ENCODE measurements around the gene BCOR. TPM values are rescaled to one million over a fixed set of nuclear protein-coding genes. Genes with fewer than 3 reads are reported as not detected.

BCOR gene
- total RNA-seq, 1 experiment from 2014 or later, result 0.68 TPM

- POLR2A ChIA-PET (ENCODE audit: unreplicated experiment), result no interaction called here
- H3K4me3 ChIP-seq, result no peak overlapping the region
- intact Hi-C loops (cut with micrococcal nuclease; ENCODE audit: unreplicated experiment), result no loop called here
- no peak for TF ChIP-seq CTCF (conservative IDR thresholded peaks at IDR 0.05)
- TF ChIP-seq EZH2 (IDR thresholded peaks at IDR 0.05; ENCODE audit: low read depth), result no peak
- no peaks in the 10 kb centered on the region for H3F3A ChIP-seq (ENCODE audit: insufficient read depth, low read depth)
- H3K4me1 ChIP-seq (replicated peaks; ENCODE audit: insufficient read depth), result peaks cover under 1% of the 10 kb centered on the region; the same call in 1 of the 2 replicates
- BruUV-seq (replicated peaks), result no TSS peak
- no peak overlapping the region for H2AFZ ChIP-seq
- no peaks in the 10 kb centered on the region for H3K9me2 ChIP-seq (ENCODE audit: insufficient read depth)
- no peak overlapping the region for H3K4me2 ChIP-seq
- no peaks in the 10 kb centered on the region for H3K27me3 ChIP-seq (ENCODE audit: insufficient read depth, low read depth)
- H3K27ac ChIP-seq, result no peak overlapping the region
- H3K79me2 ChIP-seq (ENCODE audit: low read depth), result no peaks in the 10 kb centered on the region
- DNase-seq, result no peak
- CTCF ChIA-PET, result no interaction called here
- H3K36me3 ChIP-seq (ENCODE audit: low read depth), result no peaks in the 10 kb centered on the region
- H4K20me1 ChIP-seq (ENCODE audit: insufficient read depth), result no peaks in the 10 kb centered on the region
- H3K9me3 ChIP-seq (ENCODE audit: insufficient read depth, low read depth), result no peaks in the 10 kb centered on the region
These were observed 29.3 kb upstream of the BCOR start for GRCh38 chrX:40127052-40127451.

GRCh38 chrX:40122487-40122886, 24.7 kb upstream of the BCOR start:
- no peaks in the 10 kb centered on the region for H3K36me3 ChIP-seq (ENCODE audit: low read depth)
- H3K4me1 ChIP-seq (replicated peaks; ENCODE audit: insufficient read depth), result peaks cover 9% of the 10 kb centered on the region; the same call in 1 of the 2 replicates
- no peaks in the 10 kb centered on the region for H3K9me3 ChIP-seq (ENCODE audit: insufficient read depth, low read depth)
- intact Hi-C loops (cut with micrococcal nuclease; ENCODE audit: unreplicated experiment), result no loop called here
- CTCF ChIA-PET, result no interaction called here
- no peaks in the 10 kb centered on the region for H3K27me3 ChIP-seq (ENCODE audit: insufficient read depth, low read depth)
- TF ChIP-seq EZH2 (IDR thresholded peaks at IDR 0.05; ENCODE audit: low read depth) (no peak), CTCF (conservative IDR thresholded peaks at IDR 0.05) (no peak)
- H2AFZ ChIP-seq, result no peak overlapping the region
- no peaks in the 10 kb centered on the region; the same call in 1 of the 2 replicates for H3F3A ChIP-seq (ENCODE audit: insufficient read depth, low read depth)
- no peaks in the 10 kb centered on the region for H4K20me1 ChIP-seq (ENCODE audit: insufficient read depth)
- no peak overlapping the region for H3K4me3 ChIP-seq
- no TSS peak for BruUV-seq (replicated peaks)
- no peak overlapping the region for H3K4me2 ChIP-seq
- no peak for DNase-seq
- no peak overlapping the region for H3K27ac ChIP-seq
- H3K9me2 ChIP-seq (ENCODE audit: insufficient read depth), result no peaks in the 10 kb centered on the region
- no peaks in the 10 kb centered on the region for H3K79me2 ChIP-seq (ENCODE audit: low read depth)
- POLR2A ChIA-PET (ENCODE audit: unreplicated experiment), result no interaction called here

GRCh38 chrX:40121618-40122017, 23.9 kb upstream of the BCOR start:
- intact Hi-C loops (cut with micrococcal nuclease; ENCODE audit: unreplicated experiment), result no loop called here
- H3K9me2 ChIP-seq (ENCODE audit: insufficient read depth), result no peaks in the 10 kb centered on the region
- H3K9me3 ChIP-seq (ENCODE audit: insufficient read depth, low read depth), result no peaks in the 10 kb centered on the region
- H3K27ac ChIP-seq, result peak overlapping the region; percentile 64
- H3F3A ChIP-seq (ENCODE audit: insufficient read depth, low read depth), result no peaks in the 10 kb centered on the region; the same call in 1 of the 2 replicates
- ChIA-PET POLR2A (ENCODE audit: unreplicated experiment) (no interaction called here), CTCF (no interaction called here)
- no peaks in the 10 kb centered on the region for H3K36me3 ChIP-seq (ENCODE audit: low read depth)
- peaks cover 9% of the 10 kb centered on the region; the same call in 1 of the 2 replicates for H3K4me1 ChIP-seq (replicated peaks; ENCODE audit: insufficient read depth)
- H3K27me3 ChIP-seq (ENCODE audit: insufficient read depth, low read depth), result no peaks in the 10 kb centered on the region
- peak overlapping the region; percentile 34; the same call in 1 of the 2 replicates for H3K4me2 ChIP-seq
- H3K79me2 ChIP-seq (ENCODE audit: low read depth), result no peaks in the 10 kb centered on the region
- H2AFZ ChIP-seq, result no peak overlapping the region
- no peak overlapping the region for H3K4me3 ChIP-seq
- H4K20me1 ChIP-seq (ENCODE audit: insufficient read depth), result no peaks in the 10 kb centered on the region
- TF ChIP-seq CTCF (conservative IDR thresholded peaks at IDR 0.05), result no peak
- no peak for TF ChIP-seq EZH2 (IDR thresholded peaks at IDR 0.05; ENCODE audit: low read depth)
- no TSS peak for BruUV-seq (replicated peaks)
- no peak for DNase-seq

All from PC-9 (cell line).